IMR-90 (cell line): ENCODE measurements around the gene CNPY3. TPM values are rescaled to one million over a fixed set of nuclear protein-coding genes. Genes with fewer than 3 reads are reported as not detected.
"Not testable (repeated sequence)": the region's sequence is repeated elsewhere in the genome, so short reads cannot be mapped to it uniquely, and the experiment has no call there.

Source experiments
- ATAC-seq: fragments of 200-7000 bp; cut with Tn5 transposase; 2 replicates; pipeline ENCODE4 v1.9.1; 2020; ENCODE audit warnings: low read depth, mild to moderate bottlenecking, moderate library complexity
- BruUV-seq: library from RNA; stranded (reverse); fragments of 400-500 nt; replicated peaks from 2 replicates; lab custom pipeline; 2021; lab: Mats Ljungman, UMichigan
- CTCF ChIA-PET: fragments of 300-600 bp; formaldehyde crosslinking; extraction: SDS; loops from one replicate; lab custom pipeline; 2021; ENCODE audit warnings: antibody characterized with exemption; lab: Yijun Ruan, JAX
- POLR2A ChIA-PET: fragments of 300-600 bp; sonication (Branson Sonifier 250); formaldehyde crosslinking; loops from one replicate; lab custom pipeline; 2022; ENCODE audit warnings: antibody characterized with exemption; ENCODE audit not compliant: unreplicated experiment; lab: Charles Lee
- DNase-seq: peaks from one replicate; pipeline ENCODE4 v3.0.0; 2013
- H2AFZ ChIP-seq: replicated peaks from 2 replicates; pipeline ENCODE3; 2013; ENCODE audit warnings: low read length, mild to moderate bottlenecking; ENCODE audit not compliant: poor library complexity
- H2AK5ac ChIP-seq: 2 replicates; pipeline ENCODE4 v1.6.1; 2013; ENCODE audit warnings: low read depth, low read length, inconsistent platforms
- H2AK9ac ChIP-seq: replicated peaks from 2 replicates; pipeline ENCODE3; 2013; ENCODE audit warnings: mild to moderate bottlenecking, low read depth, low read length, moderate library complexity; ENCODE audit not compliant: poor library complexity
- H2BK120ac ChIP-seq: 2 replicates; pipeline ENCODE4 v1.6.1; 2013; ENCODE audit warnings: low read depth, low read length, inconsistent platforms
- H2BK15ac ChIP-seq: 3 replicates; pipeline ENCODE4 v1.6.1; 2013; ENCODE audit warnings: low read depth, low read length, inconsistent platforms
- H2BK20ac ChIP-seq: 2 replicates; pipeline ENCODE4 v1.6.1; 2013; ENCODE audit warnings: low read depth, mild to moderate bottlenecking, inconsistent platforms, low read length, moderate library complexity
- H2BK5ac ChIP-seq: 2 replicates; pipeline ENCODE4 v1.6.1; 2013; ENCODE audit warnings: mild to moderate bottlenecking, low read depth, low read length, inconsistent platforms; ENCODE audit not compliant: poor library complexity, severe bottlenecking
- H3K14ac ChIP-seq: replicated peaks from 2 replicates; pipeline ENCODE4 v1.6.1; 2013; ENCODE audit warnings: low read depth, low read length, inconsistent platforms
- H3K18ac ChIP-seq: 2 replicates; pipeline ENCODE4 v1.6.1; 2013; ENCODE audit warnings: low read depth, low read length, control low read depth
- H3K23ac ChIP-seq: 2 replicates; pipeline ENCODE4 v1.6.1; 2013; ENCODE audit warnings: low read depth, low read length, inconsistent platforms
- H3K27ac ChIP-seq: 2 replicates; pipeline ENCODE4 v1.5.1; 2013; ENCODE audit warnings: mild to moderate bottlenecking, control low read depth, low read length; ENCODE audit not compliant: insufficient read depth
- H3K27me3 ChIP-seq: 2 replicates; pipeline ENCODE4 v1.6.1; 2013; ENCODE audit warnings: low read length; ENCODE audit not compliant: control insufficient read depth, insufficient read depth
- H3K36me3 ChIP-seq: 2 replicates; pipeline ENCODE4 v1.6.1; 2013; ENCODE audit warnings: low read length, mixed read lengths; ENCODE audit not compliant: control insufficient read depth, insufficient read depth
- H3K4ac ChIP-seq: 2 replicates; pipeline ENCODE4 v1.6.1; 2013; ENCODE audit warnings: low read depth, low read length, inconsistent platforms
- H3K4me1 ChIP-seq: 2 replicates; pipeline ENCODE4 v1.6.1; 2013; ENCODE audit warnings: low read length, mixed read lengths; ENCODE audit not compliant: control insufficient read depth, insufficient read depth
- H3K4me2 ChIP-seq: 2 replicates; pipeline ENCODE4 v1.6.1; 2013; ENCODE audit warnings: low read depth, mild to moderate bottlenecking, control low read depth, low read length, moderate library complexity
- H3K4me3 ChIP-seq: 2 replicates; pipeline ENCODE4 v1.5.1; 2013; ENCODE audit warnings: low read depth, mild to moderate bottlenecking, control low read depth, low read length, moderate library complexity; ENCODE audit not compliant: insufficient read depth
- H3K56ac ChIP-seq: 2 replicates; pipeline ENCODE4 v1.6.1; 2013; ENCODE audit warnings: low read length, inconsistent platforms; ENCODE audit not compliant: insufficient read depth; ENCODE audit errors: extremely low read depth
- H3K79me1 ChIP-seq, 2 experiments: 2 replicates each; pipeline ENCODE4 v1.6.1; 2013; ENCODE audit warnings: low read length in 2 of 2, inconsistent platforms in 1 of 2, low read depth in 1 of 2
- H3K9ac ChIP-seq: 2 replicates; pipeline ENCODE4 v1.6.1; 2013; ENCODE audit warnings: low read depth, low read length, control low read depth
- H3K9me1 ChIP-seq: 2 replicates; pipeline ENCODE4 v1.6.1; 2013; ENCODE audit warnings: low read length, inconsistent platforms; ENCODE audit not compliant: insufficient read depth
- H3K9me3 ChIP-seq: 2 replicates; pipeline ENCODE4 v1.6.1; 2013; ENCODE audit warnings: low read length; ENCODE audit not compliant: control insufficient read depth, insufficient read depth
- H4K20me1 ChIP-seq: 2 replicates; pipeline ENCODE4 v1.6.1; 2013; ENCODE audit warnings: low read length, inconsistent platforms; ENCODE audit not compliant: insufficient read depth
- H4K5ac ChIP-seq: 2 replicates; pipeline ENCODE4 v1.6.1; 2013; ENCODE audit warnings: mild to moderate bottlenecking, low read depth, low read length, control low read depth
- H4K8ac ChIP-seq, 2 experiments: 2 replicates each; pipeline ENCODE4 v1.6.1; 2013; ENCODE audit warnings: low read depth in 2 of 2, low read length in 2 of 2, control low read depth in 1 of 2, inconsistent platforms in 1 of 2
- H4K91ac ChIP-seq: 2 replicates; pipeline ENCODE4 v1.6.1; 2013; ENCODE audit warnings: low read depth, low read length, inconsistent platforms; ENCODE audit not compliant: insufficient read depth
- WGBS, 2 experiments: methylation state at CpG; one replicate each; pipeline versions ENCODE4 v1.1.5 to v1.1.7; 2013; ENCODE audit warnings: missing lambda C conversion rate in 2 of 2; ENCODE audit not compliant: insufficient read length in 1 of 2; ENCODE audit errors: extremely low coverage in 2 of 2; 5-methylcytosine and 5-hydroxymethylcytosine counted together
- dilution Hi-C: fragments of 300-500 bp; cut with HindIII; formaldehyde crosslinking; loops from one replicate; pipeline ENCODE4 v1.14.3; 2018; ENCODE audit warnings: low sequenced_read_pairs; ENCODE audit not compliant: unreplicated experiment
- in situ Hi-C: fragments of 300-500 bp; cut with MboI; formaldehyde crosslinking; loops from 3 replicates; pipeline ENCODE4 v1.14.3; 2019; ENCODE audit warnings: low sequenced_read_pairs, inconsistent platforms, mixed read lengths
- intact Hi-C: fragments of 100-400 bp; cut with micrococcal nuclease; formaldehyde crosslinking; loops from 2 replicates; pipeline ENCODE4 v1.10.0; 2022
- polyA plus RNA-seq, 3 experiments: library from polyadenylated mRNA; depleted of rRNA; stranded (reverse); fragments of >200 nt; gene quantifications; 2 replicates each; pipeline ENCODE4 v1.2.3, GENCODE V29; 2012; ENCODE audit warnings: low replicate concordance in 1 of 3
- total RNA-seq: library from RNA; depleted of rRNA; stranded (reverse); fragments of >200 nt; gene quantifications from 2 replicates; pipeline ENCODE4 v1.2.3, GENCODE V29; 2012

Gene CNPY3
- total and polyA plus RNA-seq, 2 of the 4 experiments (the other 2 are of a cell fraction) = 13.3 to 39.2 TPM

GRCh38 chr6:42902429-42903263 is 26.6 kb upstream of the CNPY3 start:
- H3K9me3 ChIP-seq, H4K20me1 ChIP-seq, H3K9me1 ChIP-seq, BruUV-seq, H2BK5ac ChIP-seq, H4K8ac ChIP-seq, H3K56ac ChIP-seq, ATAC-seq, H3K36me3 ChIP-seq, dilution Hi-C loops, H2AK9ac ChIP-seq, H3K23ac ChIP-seq, H3K4me1 ChIP-seq, H2BK120ac ChIP-seq, H3K27me3 ChIP-seq, H3K18ac ChIP-seq, H3K9ac ChIP-seq, H3K27ac ChIP-seq, H3K79me1 ChIP-seq, H3K4ac ChIP-seq, H4K91ac ChIP-seq, H2BK15ac ChIP-seq, H2BK20ac ChIP-seq, POLR2A ChIA-PET, CTCF ChIA-PET, H2AK5ac ChIP-seq, H3K14ac ChIP-seq, DNase-seq, H3K4me3 ChIP-seq, H3K4me2 ChIP-seq, H4K5ac ChIP-seq, H2AFZ ChIP-seq: not testable (repeated sequence)
- intact Hi-C loops (loop anchor here (5.0 to 10.0 kb wide), 2 partner anchors 75 to 432 kb away; partner anchors contain the start of gene PEX6), in situ Hi-C loops (loop anchor here (10.0 kb wide), 1 partner anchor 242 kb away; no protein-coding TSS in a partner anchor)
- 100% methylated on average over 2 of the region's 22 CpGs; no CpG with 5 or more reads in 1 of the 2 experiments for WGBS, 2 experiments
